IMR-90 (cell line): ENCODE results near the gene SDK1. TPM values are rescaled to one million over a fixed set of nuclear protein-coding genes. Genes with fewer than 3 reads are reported as not detected.

Source experiments
- ATAC-seq: fragments of 200-7000 bp; cut with Tn5 transposase; 2 replicates; pipeline ENCODE4 v1.9.1; 2020; ENCODE audit warnings: low read depth, mild to moderate bottlenecking, moderate library complexity
- BruUV-seq: library from RNA; stranded (reverse); fragments of 400-500 nt; replicated peaks from 2 replicates; lab custom pipeline; 2021; lab: Mats Ljungman, UMichigan
- CTCF ChIA-PET: fragments of 300-600 bp; formaldehyde crosslinking; extraction: SDS; loops from one replicate; lab custom pipeline; 2021; ENCODE audit warnings: antibody characterized with exemption; lab: Yijun Ruan, JAX
- POLR2A ChIA-PET: fragments of 300-600 bp; sonication (Branson Sonifier 250); formaldehyde crosslinking; loops from one replicate; lab custom pipeline; 2022; ENCODE audit warnings: antibody characterized with exemption; ENCODE audit not compliant: unreplicated experiment; lab: Charles Lee
- DNase-seq: peaks from one replicate; pipeline ENCODE4 v3.0.0; 2013
- H2AFZ ChIP-seq: replicated peaks from 2 replicates; pipeline ENCODE3; 2013; ENCODE audit warnings: low read length, mild to moderate bottlenecking; ENCODE audit not compliant: poor library complexity
- H2AK5ac ChIP-seq: 2 replicates; pipeline ENCODE4 v1.6.1; 2013; ENCODE audit warnings: low read depth, low read length, inconsistent platforms
- H2AK9ac ChIP-seq: replicated peaks from 2 replicates; pipeline ENCODE3; 2013; ENCODE audit warnings: mild to moderate bottlenecking, low read depth, low read length, moderate library complexity; ENCODE audit not compliant: poor library complexity
- H2BK120ac ChIP-seq: 2 replicates; pipeline ENCODE4 v1.6.1; 2013; ENCODE audit warnings: low read depth, low read length, inconsistent platforms
- H2BK15ac ChIP-seq: 3 replicates; pipeline ENCODE4 v1.6.1; 2013; ENCODE audit warnings: low read depth, low read length, inconsistent platforms
- H2BK20ac ChIP-seq: 2 replicates; pipeline ENCODE4 v1.6.1; 2013; ENCODE audit warnings: low read depth, mild to moderate bottlenecking, inconsistent platforms, low read length, moderate library complexity
- H2BK5ac ChIP-seq: 2 replicates; pipeline ENCODE4 v1.6.1; 2013; ENCODE audit warnings: mild to moderate bottlenecking, low read depth, low read length, inconsistent platforms; ENCODE audit not compliant: poor library complexity, severe bottlenecking
- H3K14ac ChIP-seq: replicated peaks from 2 replicates; pipeline ENCODE4 v1.6.1; 2013; ENCODE audit warnings: low read depth, low read length, inconsistent platforms
- H3K18ac ChIP-seq: 2 replicates; pipeline ENCODE4 v1.6.1; 2013; ENCODE audit warnings: low read depth, low read length, control low read depth
- H3K23ac ChIP-seq: 2 replicates; pipeline ENCODE4 v1.6.1; 2013; ENCODE audit warnings: low read depth, low read length, inconsistent platforms
- H3K27ac ChIP-seq: 2 replicates; pipeline ENCODE4 v1.5.1; 2013; ENCODE audit warnings: mild to moderate bottlenecking, control low read depth, low read length; ENCODE audit not compliant: insufficient read depth
- H3K27me3 ChIP-seq: 2 replicates; pipeline ENCODE4 v1.6.1; 2013; ENCODE audit warnings: low read length; ENCODE audit not compliant: control insufficient read depth, insufficient read depth
- H3K36me3 ChIP-seq: 2 replicates; pipeline ENCODE4 v1.6.1; 2013; ENCODE audit warnings: low read length, mixed read lengths; ENCODE audit not compliant: control insufficient read depth, insufficient read depth
- H3K4ac ChIP-seq: 2 replicates; pipeline ENCODE4 v1.6.1; 2013; ENCODE audit warnings: low read depth, low read length, inconsistent platforms
- H3K4me1 ChIP-seq: 2 replicates; pipeline ENCODE4 v1.6.1; 2013; ENCODE audit warnings: low read length, mixed read lengths; ENCODE audit not compliant: control insufficient read depth, insufficient read depth
- H3K4me2 ChIP-seq: 2 replicates; pipeline ENCODE4 v1.6.1; 2013; ENCODE audit warnings: low read depth, mild to moderate bottlenecking, control low read depth, low read length, moderate library complexity
- H3K4me3 ChIP-seq: 2 replicates; pipeline ENCODE4 v1.5.1; 2013; ENCODE audit warnings: low read depth, mild to moderate bottlenecking, control low read depth, low read length, moderate library complexity; ENCODE audit not compliant: insufficient read depth
- H3K56ac ChIP-seq: 2 replicates; pipeline ENCODE4 v1.6.1; 2013; ENCODE audit warnings: low read length, inconsistent platforms; ENCODE audit not compliant: insufficient read depth; ENCODE audit errors: extremely low read depth
- H3K79me1 ChIP-seq, 2 experiments: 2 replicates each; pipeline ENCODE4 v1.6.1; 2013; ENCODE audit warnings: low read length in 2 of 2, inconsistent platforms in 1 of 2, low read depth in 1 of 2
- H3K9ac ChIP-seq: 2 replicates; pipeline ENCODE4 v1.6.1; 2013; ENCODE audit warnings: low read depth, low read length, control low read depth
- H3K9me1 ChIP-seq: 2 replicates; pipeline ENCODE4 v1.6.1; 2013; ENCODE audit warnings: low read length, inconsistent platforms; ENCODE audit not compliant: insufficient read depth
- H3K9me3 ChIP-seq: 2 replicates; pipeline ENCODE4 v1.6.1; 2013; ENCODE audit warnings: low read length; ENCODE audit not compliant: control insufficient read depth, insufficient read depth
- H4K20me1 ChIP-seq: 2 replicates; pipeline ENCODE4 v1.6.1; 2013; ENCODE audit warnings: low read length, inconsistent platforms; ENCODE audit not compliant: insufficient read depth
- H4K5ac ChIP-seq: 2 replicates; pipeline ENCODE4 v1.6.1; 2013; ENCODE audit warnings: mild to moderate bottlenecking, low read depth, low read length, control low read depth
- H4K8ac ChIP-seq, 2 experiments: 2 replicates each; pipeline ENCODE4 v1.6.1; 2013; ENCODE audit warnings: low read depth in 2 of 2, low read length in 2 of 2, control low read depth in 1 of 2, inconsistent platforms in 1 of 2
- H4K91ac ChIP-seq: 2 replicates; pipeline ENCODE4 v1.6.1; 2013; ENCODE audit warnings: low read depth, low read length, inconsistent platforms; ENCODE audit not compliant: insufficient read depth
- ELK1 ChIP-seq: fragments of 150-350 bp; IDR thresholded peaks from 2 replicates; pipeline ENCODE4 v1.6.1; 2016; ENCODE audit warnings: low read depth, mild to moderate bottlenecking, low read length, moderate library complexity, borderline replicate concordance
- WGBS, 2 experiments: methylation state at CpG; one replicate each; pipeline versions ENCODE4 v1.1.5 to v1.1.7; 2013; ENCODE audit warnings: missing lambda C conversion rate in 2 of 2; ENCODE audit not compliant: insufficient read length in 1 of 2; ENCODE audit errors: extremely low coverage in 2 of 2; 5-methylcytosine and 5-hydroxymethylcytosine counted together
- dilution Hi-C: fragments of 300-500 bp; cut with HindIII; formaldehyde crosslinking; loops from one replicate; pipeline ENCODE4 v1.14.3; 2018; ENCODE audit warnings: low sequenced_read_pairs; ENCODE audit not compliant: unreplicated experiment
- in situ Hi-C: fragments of 300-500 bp; cut with MboI; formaldehyde crosslinking; loops from 3 replicates; pipeline ENCODE4 v1.14.3; 2019; ENCODE audit warnings: low sequenced_read_pairs, inconsistent platforms, mixed read lengths
- intact Hi-C: fragments of 100-400 bp; cut with micrococcal nuclease; formaldehyde crosslinking; loops from 2 replicates; pipeline ENCODE4 v1.10.0; 2022
- polyA plus RNA-seq, 3 experiments: library from polyadenylated mRNA; depleted of rRNA; stranded (reverse); fragments of >200 nt; gene quantifications; 2 replicates each; pipeline ENCODE4 v1.2.3, GENCODE V29; 2012; ENCODE audit warnings: low replicate concordance in 1 of 3
- total RNA-seq: library from RNA; depleted of rRNA; stranded (reverse); fragments of >200 nt; gene quantifications from 2 replicates; pipeline ENCODE4 v1.2.3, GENCODE V29; 2012

The SDK1 gene
- total and polyA plus RNA-seq, 2 of the 4 experiments (the other 2 are of a cell fraction) = 1.5 to 1.6 TPM

GRCh38 chr7:3887096-3887690 is 586.1 kb downstream of the SDK1 start:
- POLR2A ChIA-PET = no interaction called here
- intact Hi-C loops (no loop called here), in situ Hi-C loops (no loop called here), dilution Hi-C loops (no loop called here)
- Histone ChIP-seq H2AK5ac (no peak overlapping the region), H3K9me1 (no peaks in the 10 kb centered on the region), H2BK20ac (no peak overlapping the region), H3K9me3 (peaks cover 4% of the 10 kb centered on the region; the same call in 1 of the 2 replicates), H3K18ac (no peak overlapping the region), H4K5ac (no peak overlapping the region), H3K14ac (no peak overlapping the region), H3K79me1 (no peaks in the 10 kb centered on the region), H3K36me3 (no peaks in the 10 kb centered on the region), H2BK5ac (no peak overlapping the region), H2BK15ac (no peak overlapping the region), H3K4ac (no peak overlapping the region), H2AFZ (no peak overlapping the region), H2BK120ac (no peak overlapping the region), H4K91ac (no peak overlapping the region), H3K4me3 (no peak overlapping the region), H2AK9ac (no peak overlapping the region), H4K8ac (no peak overlapping the region), H4K20me1 (no peaks in the 10 kb centered on the region), H3K23ac (no peak overlapping the region), H3K4me2 (no peak overlapping the region), H3K27me3 (no peaks in the 10 kb centered on the region), H3K4me1 (no peaks in the 10 kb centered on the region), H3K56ac (no peak overlapping the region), H3K9ac (no peak overlapping the region), H3K27ac (no peak overlapping the region)
- DNase-seq (no peak), ATAC-seq (no peak)
- TF ChIP-seq ELK1 = no peak
- CTCF ChIA-PET = no interaction called here
- BruUV-seq = no TSS peak
- WGBS, 2 experiments = no CpG with 5 or more reads among the region's 4 CpGs
